ENCODE measurements around the gene CNTN1. TPM values are rescaled to one million over a fixed set of nuclear protein-coding genes. Genes with fewer than 3 reads are reported as not detected.
"Not testable (repeated sequence)": the region's sequence is repeated elsewhere in the genome, so short reads cannot be mapped to it uniquely, and the experiment has no call there.

The CNTN1 gene
- total and polyA plus RNA-seq, 11 donors = 0.01 to 0.66 (median 0.20) TPM; not detected in 2

GRCh38 chr12:41067941-41068645, 375.9 kb downstream of the CNTN1 start:
- DNase-seq = no peak
- TF ChIP-seq POLR2A (IDR thresholded peaks at IDR 0.05) = no peak
- TF ChIP-seq, protein P1, sequence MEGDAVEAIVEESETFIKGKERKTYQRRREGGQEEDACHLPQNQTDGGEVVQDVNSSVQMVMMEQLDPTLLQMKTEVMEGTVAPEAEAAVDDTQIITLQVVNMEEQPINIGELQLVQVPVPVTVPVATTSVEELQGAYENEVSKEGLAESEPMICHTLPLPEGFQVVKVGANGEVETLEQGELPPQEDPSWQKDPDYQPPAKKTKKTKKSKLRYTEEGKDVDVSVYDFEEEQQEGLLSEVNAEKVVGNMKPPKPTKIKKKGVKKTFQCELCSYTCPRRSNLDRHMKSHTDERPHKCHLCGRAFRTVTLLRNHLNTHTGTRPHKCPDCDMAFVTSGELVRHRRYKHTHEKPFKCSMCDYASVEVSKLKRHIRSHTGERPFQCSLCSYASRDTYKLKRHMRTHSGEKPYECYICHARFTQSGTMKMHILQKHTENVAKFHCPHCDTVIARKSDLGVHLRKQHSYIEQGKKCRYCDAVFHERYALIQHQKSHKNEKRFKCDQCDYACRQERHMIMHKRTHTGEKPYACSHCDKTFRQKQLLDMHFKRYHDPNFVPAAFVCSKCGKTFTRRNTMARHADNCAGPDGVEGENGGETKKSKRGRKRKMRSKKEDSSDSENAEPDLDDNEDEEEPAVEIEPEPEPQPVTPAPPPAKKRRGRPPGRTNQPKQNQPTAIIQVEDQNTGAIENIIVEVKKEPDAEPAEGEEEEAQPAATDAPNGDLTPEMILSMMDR (IDR thresholded peaks at IDR 0.05) = no peak
- H3K36me3 ChIP-seq = no peaks in the 10 kb centered on the region
- no peak for ATAC-seq
- no peaks in the 10 kb centered on the region for H3K27me3 ChIP-seq
- intact Hi-C loops (cut with DNase I) = no loop called here
- H3K9me3 ChIP-seq = no peaks in the 10 kb centered on the region
- no peak overlapping the region for H3K4me3 ChIP-seq
- WGBS, 4 donors = 25 to 30% (median 27%) methylated on average over 3 of the region's 3 CpGs
- H3K4me1 ChIP-seq = no peaks in the 10 kb centered on the region
- H3K27ac ChIP-seq = no peak overlapping the region

DNA sequence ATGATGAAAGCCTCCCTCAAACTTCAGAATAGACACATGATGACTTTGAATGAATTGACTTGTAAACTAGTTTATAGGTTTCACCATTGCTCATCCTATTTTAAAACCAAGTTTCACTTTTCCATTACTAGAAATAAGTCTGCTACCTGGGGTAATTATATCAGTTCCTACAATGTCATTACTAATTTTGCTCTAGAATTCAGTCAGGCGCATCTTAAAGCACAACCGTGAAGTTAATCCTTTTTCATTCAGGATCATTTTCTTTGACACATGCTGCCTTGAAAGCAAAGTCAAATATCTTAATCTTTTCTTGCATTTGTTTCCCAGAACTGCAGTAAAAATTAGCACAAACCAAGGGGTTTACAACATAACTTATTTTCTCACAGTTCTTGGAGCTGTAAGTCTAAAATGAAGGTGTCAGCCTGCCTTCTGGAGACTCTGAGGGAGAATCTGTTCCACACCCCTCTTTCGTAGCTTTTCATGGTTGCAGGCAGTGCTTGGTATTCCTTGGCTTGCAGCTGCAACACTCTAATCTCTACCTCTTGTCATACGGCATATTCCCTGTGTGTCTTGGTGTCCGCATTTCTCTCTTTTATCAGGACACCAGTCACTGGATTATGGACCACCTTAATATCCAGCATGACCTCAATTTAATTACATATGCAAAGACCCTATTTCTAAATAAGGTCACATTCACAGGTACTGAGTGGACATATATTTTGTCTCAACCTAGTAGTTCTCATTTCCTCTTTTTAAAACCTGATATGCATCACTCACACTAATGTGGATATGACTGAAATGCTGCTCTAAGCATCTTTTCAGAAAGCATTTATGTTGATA, 381.6 kb downstream of the CNTN1 start:
- H3K4me1 ChIP-seq = no peaks in the 10 kb centered on the region
- H3K27me3 ChIP-seq = no peaks in the 10 kb centered on the region
- intact Hi-C loops (cut with DNase I) = no loop called here
- H3K36me3 ChIP-seq = no peaks in the 10 kb centered on the region
- no peak overlapping the region for H3K4me3 ChIP-seq
- WGBS, 4 donors = 68 to 82% (median 74%) methylated on average over 5 of the region's 5 CpGs
- peaks cover 0 to 6% (median 0%) of the 10 kb centered on the region in 12 donors for H3K9me3 ChIP-seq
- H3K27ac ChIP-seq = no peak overlapping the region
- TF ChIP-seq, protein P1 (IDR thresholded peaks at IDR 0.05) = no peak
- no peak for TF ChIP-seq POLR2A (IDR thresholded peaks at IDR 0.05)
- ATAC-seq = no peak
- no peak for DNase-seq

DNA sequence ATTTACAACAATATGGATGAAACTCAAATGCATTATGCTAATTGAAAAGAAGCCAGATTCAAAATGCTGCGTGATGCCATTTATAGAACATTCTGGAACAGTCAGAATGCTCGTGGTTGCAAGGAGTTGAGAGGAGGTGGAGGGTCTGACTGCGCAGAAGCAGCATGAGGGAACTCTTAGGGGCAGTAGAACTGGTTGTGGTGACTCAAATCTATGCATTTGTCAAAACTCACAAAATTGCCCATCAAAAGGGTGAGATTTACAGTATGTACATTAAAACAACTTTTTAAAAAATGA, 382.2 kb downstream of the CNTN1 start:
- WGBS, 4 donors = 64 to 72% (median 71%) methylated on average over 3 of the region's 3 CpGs
- intact Hi-C loops (cut with DNase I) = no loop called here
- no peak for ATAC-seq
- Histone ChIP-seq H3K9me3 (peaks cover 0 to 6% (median under 1%) of the 10 kb centered on the region in 12 donors), H3K27me3 (no peaks in the 10 kb centered on the region), H3K27ac (no peak overlapping the region), H3K36me3 (no peaks in the 10 kb centered on the region), H3K4me1 (no peaks in the 10 kb centered on the region), H3K4me3 (no peak overlapping the region)
- TF ChIP-seq POLR2A (IDR thresholded peaks at IDR 0.05) = no peak
- TF ChIP-seq, protein P1 (IDR thresholded peaks at IDR 0.05) = no peak
- DNase-seq = no peak

DNA sequence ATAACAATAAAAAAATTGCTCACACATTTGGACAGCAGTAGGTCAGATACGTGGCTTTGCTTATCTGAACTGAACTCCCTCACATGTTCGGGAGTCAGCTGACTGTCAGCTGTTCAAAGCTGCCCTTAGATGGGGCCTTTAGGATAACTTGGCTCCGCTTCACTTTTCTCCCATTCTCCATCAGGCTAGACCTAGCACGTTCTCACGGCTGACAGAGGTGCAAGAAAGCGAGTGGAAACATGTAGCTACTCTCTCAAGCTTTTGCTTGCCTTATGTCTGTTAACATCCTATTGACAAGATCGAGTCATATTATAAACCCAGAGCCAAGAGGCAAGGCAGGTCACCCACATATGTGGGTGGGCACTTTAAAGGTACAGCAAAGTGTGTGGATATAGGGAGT, 383.9 kb downstream of the CNTN1 start:
- Histone ChIP-seq H3K36me3 (no peaks in the 10 kb centered on the region), H3K27ac (no peak overlapping the region), H3K4me3 (no peak overlapping the region), H3K27me3 (no peaks in the 10 kb centered on the region), H3K9me3 (peaks cover 0 to 22% (median 6%) of the 10 kb centered on the region in 12 donors), H3K4me1 (no peaks in the 10 kb centered on the region)
- no peak for ATAC-seq
- no peak for TF ChIP-seq POLR2A (IDR thresholded peaks at IDR 0.05)
- TF ChIP-seq, protein P1 (IDR thresholded peaks at IDR 0.05) = no peak
- intact Hi-C loops (cut with DNase I) = no loop called here
- 57 to 69% (median 67%) methylated on average over 7 of the region's 7 CpGs for WGBS, 4 donors
- DNase-seq = no peak

GRCh38 chr12:41081241-41081640, 389.0 kb downstream of the CNTN1 start:
- intact Hi-C loops (cut with DNase I); H3K4me3 ChIP-seq; H3K27me3 ChIP-seq; H3K36me3 ChIP-seq; H3K4me1 ChIP-seq; H3K27ac ChIP-seq; DNase-seq; ATAC-seq: not testable (repeated sequence)
- 0% methylated on average over 1 of the region's 1 CpG for WGBS, 4 donors
- H3K9me3 ChIP-seq = peaks cover 0 to 23% (median 6%) of the 10 kb centered on the region in 12 donors
